Measurements from ENCODE around the gene ATP11C.
"Not testable (repeated sequence)": the region's sequence is repeated elsewhere in the genome, so short reads cannot be mapped to it uniquely, and the experiment has no call there.

The ATP11C gene

GRCh38 chrX:139932901-139933796 is at the start of gene ATP11C:
Gene ATP11C (minus strand): TSS chrX:139933053. CDS start chrX:139932042, 1,011 bp downstream.
- DNase-seq (ENCODE audit: low read depth, low spot score): peak; percentile 27

- no peak for DNase-seq (ENCODE audit: low read depth, low spot score)
Observed at GRCh38 chrX:139974471-139974870, 41.6 kb upstream of the ATP11C start.

GRCh38 chrX:139972629-139973624 is 40.1 kb upstream of the ATP11C start:
- no peak for DNase-seq (ENCODE audit: low read depth, low spot score)

- DNase-seq (ENCODE audit: low read depth, low spot score): no peak
Observed at GRCh38 chrX:139972113-139972512, 39.3 kb upstream of the ATP11C start.

- DNase-seq (ENCODE audit: low read depth, low spot score): no peak
Observed at GRCh38 chrX:139971394-139971749, 38.5 kb upstream of the ATP11C start.

GRCh38 chrX:139969286-139969685 is 36.4 kb upstream of the ATP11C start:
- no peak for DNase-seq (ENCODE audit: low read depth, low spot score)

- DNase-seq (ENCODE audit: low read depth, low spot score): no peak
Observed at GRCh38 chrX:139967750-139968149, 34.9 kb upstream of the ATP11C start.

GRCh38 chrX:139967300-139967699 is 34.4 kb upstream of the ATP11C start:
- no peak for DNase-seq (ENCODE audit: low read depth, low spot score)

- not testable (repeated sequence) for DNase-seq (ENCODE audit: low read depth, low spot score)
Observed at GRCh38 chrX:139966159-139966558, 33.3 kb upstream of the ATP11C start.

- no peak for DNase-seq (ENCODE audit: low read depth, low spot score)
Observed at GRCh38 chrX:139965421-139965820, 32.6 kb upstream of the ATP11C start, which contains the start of gene CXorf66. Gene CXorf66 (minus strand): TSS chrX:139965521. CDS start chrX:139965496, 25 bp downstream.

- not testable (repeated sequence) for DNase-seq (ENCODE audit: low read depth, low spot score)
Observed at GRCh38 chrX:139961091-139961490, 28.2 kb upstream of the ATP11C start.

- no peak for DNase-seq (ENCODE audit: low read depth, low spot score)
Observed at GRCh38 chrX:139949703-139950102, 16.9 kb upstream of the ATP11C start.

- no peak for DNase-seq (ENCODE audit: low read depth, low spot score)
Observed at GRCh38 chrX:139945075-139945474, 12.2 kb upstream of the ATP11C start.

- DNase-seq (ENCODE audit: low read depth, low spot score): no peak
Observed at GRCh38 chrX:139936259-139936658, 3.4 kb upstream of the ATP11C start.

GRCh38 chrX:139933904-139934303 is 1.1 kb upstream of the ATP11C start:
- DNase-seq (ENCODE audit: low read depth, low spot score): no peak

GRCh38 chrX:139932073-139932900 is 566 bp downstream of the ATP11C start:
- DNase-seq (ENCODE audit: low read depth, low spot score): peak; percentile 0

GRCh38 chrX:139931646-139932072 is 1.2 kb downstream of the ATP11C start:
- no peak for DNase-seq (ENCODE audit: low read depth, low spot score)

GRCh38 chrX:139930916-139931645 is 1.8 kb downstream of the ATP11C start:
- no peak for DNase-seq (ENCODE audit: low read depth, low spot score)

GRCh38 chrX:139930401-139930800 is 2.5 kb downstream of the ATP11C start:
- DNase-seq (ENCODE audit: low read depth, low spot score): no peak

GRCh38 chrX:139929876-139930275 is 3.0 kb downstream of the ATP11C start:
- no peak for DNase-seq (ENCODE audit: low read depth, low spot score)

All from brain pericyte (primary cell).